Thyroid gland (tissue), 4 donors: Measurements from ENCODE around the gene ZNF143.
A peak's percentile ranks its signal among the peaks of the same experiment; 100 is the strongest.

Experiments
- CTCF ChIP-seq, 6 experiments: fragments of 200-600 bp in 3 of 6; fragments of 450-650 bp in 3 of 6; sonication (generic) in 3 of 6; IDR thresholded peaks; one replicate each; pipeline ENCODE4 v1.5.1; 2016 to 2019; ENCODE audit warnings: antibody characterized with exemption in 6 of 6, mild to moderate bottlenecking in 2 of 6, inconsistent platforms in 1 of 6, moderate library complexity in 1 of 6
- POLR2A ChIP-seq, 2 donors: fragments of 450-650 bp; IDR thresholded peaks; one replicate each; pipeline ENCODE4 v1.6.1; 2017; ENCODE audit warnings: antibody characterized with exemption in 2 of 2, mild to moderate bottlenecking in 2 of 2, moderate library complexity in 1 of 2

GRCh38 chr11:9535189-9535781 lies 74.5 kb downstream of the ZNF143 start:
- TF ChIP-seq CTCF (IDR thresholded peaks at IDR 0.05) (peak; percentile 12 to 63 (median 44)), POLR2A (IDR thresholded peaks at IDR 0.05) (no peak)
